Middle frontal gyrus (tissue), 1 donor: Measurements from ENCODE around the gene IL1RAPL1.
"Not testable (repeated sequence)": the region's sequence is repeated elsewhere in the genome, so short reads cannot be mapped to it uniquely, and the experiment has no call there.

Source experiments
- DNase-seq: peaks from one replicate; pipeline ENCODE4 v3.0.0-alpha.2; 2015; ENCODE audit warnings: low spot score; ENCODE audit errors: extremely low spot score

Gene IL1RAPL1

GRCh38 chrX:29107231-29107630 is 520.0 kb downstream of the IL1RAPL1 start:
- DNase-seq: no peak

DNA sequence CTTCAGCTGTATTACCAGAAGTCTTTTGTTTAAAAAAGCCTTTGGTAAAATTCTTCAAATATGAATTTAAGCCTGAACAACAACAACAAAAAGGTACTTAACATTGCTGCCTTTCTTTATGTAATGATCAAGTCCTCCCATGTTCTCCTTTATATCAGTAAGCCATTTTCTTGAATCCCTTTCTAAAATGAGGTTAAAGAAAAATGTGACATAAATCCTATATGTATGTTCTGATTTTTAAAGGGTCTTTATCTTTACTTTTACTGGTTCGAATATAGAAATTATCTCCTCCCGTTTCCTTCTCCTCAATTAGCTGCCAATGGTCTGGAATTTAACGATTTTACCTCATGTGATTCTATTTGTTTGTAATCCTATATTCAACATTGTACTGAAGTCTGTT is 522.8 kb downstream of the IL1RAPL1 start:
- DNase-seq: no peak

DNA sequence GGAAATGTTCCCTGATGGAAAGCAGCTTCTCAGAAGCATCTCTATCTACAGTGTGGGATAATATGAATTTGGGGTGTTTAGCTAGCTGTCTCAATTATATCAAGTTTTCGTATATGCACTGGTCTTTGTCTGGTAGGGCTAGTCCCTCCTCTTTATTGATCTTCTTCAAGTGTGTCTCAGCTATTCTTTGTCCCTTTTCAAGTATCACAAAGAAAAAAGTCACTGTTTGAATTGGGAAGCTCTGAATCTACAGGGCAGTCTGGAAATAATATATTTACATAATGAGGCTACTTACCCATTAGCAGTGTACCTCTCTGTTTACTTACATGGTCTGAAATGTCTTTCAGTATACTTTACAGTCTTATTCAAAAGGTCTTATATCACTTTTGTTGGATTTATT is 526.0 kb downstream of the IL1RAPL1 start:
- no peak for DNase-seq

GRCh38 chrX:29122817-29123216 is 535.6 kb downstream of the IL1RAPL1 start:
- DNase-seq: not testable (repeated sequence)

GRCh38 chrX:29130905-29131304 is 543.7 kb downstream of the IL1RAPL1 start:
- no peak for DNase-seq

DNA sequence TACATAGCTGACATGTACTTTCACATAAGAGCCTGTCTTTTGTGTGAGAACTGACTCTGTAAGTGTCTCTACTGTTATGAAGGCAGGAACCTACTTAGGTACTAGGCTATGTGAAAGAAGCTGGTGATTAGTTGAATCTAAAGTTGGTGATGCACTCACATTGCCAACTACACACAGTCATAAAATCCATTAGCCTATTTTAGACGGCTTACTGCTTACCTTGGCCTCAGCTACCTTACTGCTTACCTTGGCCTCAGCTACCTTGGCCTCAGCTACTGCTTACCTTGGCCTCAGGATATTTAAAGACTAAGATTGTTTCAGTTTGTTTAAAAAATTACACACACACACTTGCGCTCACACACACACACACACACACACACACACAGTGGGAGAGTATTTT is 549.7 kb downstream of the IL1RAPL1 start:
- no peak for DNase-seq

DNA sequence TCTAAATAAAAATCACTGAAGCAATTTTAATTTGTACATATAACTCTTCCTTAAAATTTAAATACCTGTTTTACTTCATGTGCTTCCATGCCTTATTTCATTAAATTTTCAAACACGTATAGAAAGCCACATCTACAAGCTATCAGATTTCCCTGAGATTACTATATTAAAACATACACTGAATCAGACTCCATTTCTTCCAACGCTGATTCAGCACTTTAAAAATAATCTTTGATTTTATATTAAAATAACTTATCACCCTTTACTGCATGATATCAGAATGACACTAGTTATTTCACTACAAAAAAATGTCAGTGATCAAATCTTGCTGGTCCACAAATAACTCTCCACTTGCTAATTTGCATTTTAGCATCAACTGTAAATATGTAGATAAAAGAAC is 550.8 kb downstream of the IL1RAPL1 start:
- no peak for DNase-seq

GRCh38 chrX:29143356-29143755 is 556.1 kb downstream of the IL1RAPL1 start:
- no peak for DNase-seq

DNA sequence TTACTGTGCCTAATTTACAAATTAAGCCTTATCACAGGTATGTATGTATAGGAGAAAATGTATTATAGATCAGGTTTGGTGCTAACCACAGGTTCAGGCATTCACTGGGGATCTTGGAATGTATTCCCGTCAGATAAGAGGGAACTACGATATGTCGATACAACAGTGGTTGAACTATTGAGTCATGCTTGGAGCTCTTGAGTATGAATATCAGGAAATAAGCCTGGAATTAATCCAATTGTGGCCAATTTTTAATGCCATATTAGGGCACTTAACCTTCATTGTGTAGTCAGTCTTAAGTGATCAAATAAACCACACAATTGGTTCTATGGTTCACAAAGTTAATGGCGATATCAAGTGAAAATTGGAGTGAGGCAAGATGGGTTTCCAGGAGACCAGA is 556.5 kb downstream of the IL1RAPL1 start:
- DNase-seq: no peak

- no peak for DNase-seq
Measured at GRCh38 chrX:29145316-29145715, 558.1 kb downstream of the IL1RAPL1 start.

GRCh38 chrX:29148511-29148910 is 561.3 kb downstream of the IL1RAPL1 start:
- DNase-seq: no peak

- DNase-seq: no peak
Measured at GRCh38 chrX:29155286-29155685, 568.0 kb downstream of the IL1RAPL1 start.

DNA sequence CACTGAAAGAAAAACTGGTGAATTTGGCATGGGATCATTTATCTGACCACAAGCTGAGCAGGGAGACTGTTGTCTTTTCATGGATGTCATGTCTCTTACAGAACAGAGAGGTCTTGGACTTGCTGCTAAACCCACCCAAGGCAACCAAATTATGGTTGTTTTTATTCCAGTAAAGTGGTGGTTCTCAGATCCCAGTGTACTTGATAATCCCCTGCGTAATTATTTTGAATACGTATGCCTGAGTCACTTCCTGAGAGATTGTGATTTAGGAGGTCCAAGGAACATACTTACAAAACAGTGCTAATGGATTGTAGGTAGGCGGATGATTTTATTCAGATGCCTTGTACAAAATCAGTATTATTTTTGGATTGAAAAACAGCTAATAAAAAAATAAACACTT is 585.6 kb downstream of the IL1RAPL1 start:
- no peak for DNase-seq

DNA sequence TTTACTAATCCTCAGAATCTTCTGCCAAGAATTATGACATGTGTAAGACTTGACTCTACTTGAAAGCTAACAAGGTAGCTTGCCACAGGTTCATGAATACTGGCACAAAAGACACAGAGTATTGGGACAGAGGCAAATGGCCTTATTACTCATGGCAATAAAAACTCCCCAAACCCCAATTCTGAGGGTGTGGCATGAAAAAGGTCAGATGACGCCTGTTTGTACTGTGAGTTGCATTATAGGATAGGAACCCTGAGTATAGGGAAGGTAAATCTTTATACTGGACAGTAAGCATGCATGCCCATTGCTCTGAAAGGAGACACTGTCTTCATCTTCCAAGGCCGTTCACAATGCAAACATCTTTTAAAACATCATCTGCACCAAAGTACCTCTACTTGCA is 600.0 kb downstream of the IL1RAPL1 start:
- no peak for DNase-seq

DNA sequence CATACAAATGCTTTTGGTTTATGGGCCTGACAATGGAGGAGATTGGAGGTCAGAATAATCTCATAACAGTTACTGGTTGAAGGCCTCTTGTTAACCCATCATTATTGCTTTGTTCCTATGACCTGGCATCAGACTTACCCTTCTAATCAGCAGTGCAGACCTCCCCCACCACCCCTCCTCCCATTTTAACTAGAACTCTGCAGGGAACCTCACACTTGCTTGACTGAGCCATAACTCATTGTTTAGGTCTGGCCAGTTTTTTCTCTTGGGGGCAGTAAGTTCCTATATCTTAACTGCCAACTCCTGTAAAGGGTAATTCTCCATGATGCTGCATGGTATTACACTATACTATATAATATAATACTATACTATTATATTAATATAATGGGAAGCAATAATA is 609.3 kb downstream of the IL1RAPL1 start:
- no peak for DNase-seq

DNA sequence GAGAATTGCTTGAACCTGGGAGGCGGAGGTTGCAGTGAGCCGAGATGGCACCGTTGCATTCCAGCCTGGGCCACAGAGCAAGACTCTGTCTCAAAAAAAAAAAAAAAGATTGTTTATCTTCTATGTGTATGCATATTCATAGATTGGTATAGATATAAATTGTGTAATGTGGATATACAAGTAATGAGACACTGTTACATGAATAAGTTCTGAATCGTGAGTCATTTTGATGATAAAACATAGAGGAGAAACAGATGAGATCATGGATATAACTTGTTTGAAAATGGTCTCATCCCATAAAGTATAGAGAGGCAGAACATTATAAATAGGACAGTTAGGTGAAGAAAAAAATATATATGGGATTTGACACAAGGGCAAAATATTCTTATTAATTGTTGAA is 628.0 kb downstream of the IL1RAPL1 start:
- no peak for DNase-seq

GRCh38 chrX:29225670-29226069 is 638.4 kb downstream of the IL1RAPL1 start:
- no peak for DNase-seq

- no peak for DNase-seq
Measured at GRCh38 chrX:29229802-29230201, 642.6 kb downstream of the IL1RAPL1 start.

DNA sequence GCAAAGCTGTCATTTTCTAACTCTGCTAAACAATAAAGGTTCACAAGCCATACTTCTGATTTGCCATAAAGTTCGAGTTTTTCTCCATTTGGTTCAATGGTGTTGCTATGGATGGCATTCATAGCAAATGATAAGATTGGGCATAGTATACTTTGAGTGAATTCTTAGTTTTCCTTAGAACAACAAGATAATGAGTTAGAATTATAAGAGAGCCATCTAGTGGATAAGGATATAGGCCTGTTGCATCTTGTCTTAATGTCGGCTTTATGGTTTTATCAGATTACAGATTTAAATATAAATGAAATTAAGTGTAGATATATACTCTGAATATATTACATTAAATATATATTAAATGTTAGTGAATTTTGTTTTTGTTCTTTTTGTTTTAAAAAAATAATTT is 644.6 kb downstream of the IL1RAPL1 start:
- no peak for DNase-seq

- DNase-seq: no peak
Measured at GRCh38 chrX:29233592-29234183, 646.4 kb downstream of the IL1RAPL1 start.

DNA sequence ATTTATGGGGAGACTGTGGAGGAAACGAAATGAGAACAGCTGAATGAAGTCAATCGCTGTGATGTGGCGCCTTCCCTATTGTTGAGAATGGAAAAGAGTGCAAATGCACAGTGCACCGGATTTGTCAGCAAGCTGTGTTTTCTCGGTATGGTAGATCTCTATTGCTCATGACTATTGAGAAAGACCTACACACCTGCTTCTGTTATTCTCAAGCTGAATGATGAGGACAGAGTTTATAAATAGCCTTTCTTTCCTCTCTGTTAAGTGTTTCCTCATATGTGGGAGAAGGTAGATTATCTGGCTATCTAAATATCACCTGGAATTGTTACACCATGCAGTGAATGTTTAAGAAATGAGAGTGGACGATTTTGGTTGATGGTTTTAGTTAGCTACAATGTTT is 650.7 kb downstream of the IL1RAPL1 start:
- DNase-seq: no peak

- no peak for DNase-seq
Measured at GRCh38 chrX:29241809-29242208, 654.6 kb downstream of the IL1RAPL1 start.

DNA sequence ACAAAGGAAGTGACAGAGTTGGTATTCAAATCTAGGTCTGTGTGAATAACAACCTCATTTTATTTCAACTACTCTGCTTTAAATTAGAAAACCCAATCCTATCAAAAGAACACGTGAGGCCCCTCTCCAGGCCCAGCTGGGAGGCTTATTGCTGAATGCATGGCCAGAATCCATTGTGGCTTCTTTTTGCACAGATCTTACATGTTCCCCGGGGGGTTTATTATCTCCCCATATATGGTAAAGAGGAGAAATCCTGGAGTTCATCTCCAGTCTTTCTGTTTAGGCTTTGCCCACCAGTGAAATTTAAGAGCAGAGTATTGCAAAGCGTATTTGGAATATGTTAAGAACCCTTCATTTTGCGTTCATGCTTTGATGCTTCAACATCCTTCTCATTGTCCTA is 655.6 kb downstream of the IL1RAPL1 start:
- no peak for DNase-seq

DNA sequence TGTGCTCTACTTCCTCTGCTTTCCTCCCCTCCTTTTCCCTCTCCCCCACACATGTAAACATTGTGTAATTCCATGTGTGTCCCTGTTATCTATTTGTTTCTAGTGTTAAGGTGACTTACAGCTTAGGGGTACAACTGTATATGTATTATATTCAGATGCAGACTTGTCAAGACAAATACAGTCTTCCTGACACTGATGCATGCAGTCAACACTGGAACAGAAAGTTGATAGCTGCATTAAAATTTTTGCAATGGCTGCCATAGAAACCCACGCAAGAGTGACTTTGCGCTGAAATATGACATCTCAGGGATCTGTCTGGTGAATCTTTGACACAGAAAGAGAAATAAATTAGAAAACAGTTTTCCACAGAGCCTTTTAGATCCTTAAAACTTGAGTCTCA is 656.7 kb downstream of the IL1RAPL1 start:
- DNase-seq: no peak
